ENCODE data around the gene CYP2D6.
"Not testable (repeated sequence)": the region's sequence is repeated elsewhere in the genome, so short reads cannot be mapped to it uniquely, and the experiment has no call there.

Gene CYP2D6

GRCh38 chr22:42131562-42131961, 952 bp upstream of the CYP2D6 start:
- no peak for DNase-seq

GRCh38 chr22:42130182-42130581, 428 bp downstream of the CYP2D6 start:
- not testable (repeated sequence) for DNase-seq

- peak; percentile 2 for DNase-seq
These were observed 1.6 kb downstream of the CYP2D6 start for GRCh38 chr22:42128776-42129694.

GRCh38 chr22:42128007-42128406, 2.6 kb downstream of the CYP2D6 start:
- DNase-seq = not testable (repeated sequence)

GRCh38 chr22:42127606-42128005, 3.0 kb downstream of the CYP2D6 start:
- no peak for DNase-seq

GRCh38 chr22:42123529-42123928, 7.1 kb downstream of the CYP2D6 start:
- not testable (repeated sequence) for DNase-seq

GRCh38 chr22:42120231-42121021, 10.2 kb downstream of the CYP2D6 start:
- not testable (repeated sequence) for DNase-seq

- no peak for DNase-seq
These were observed 13.7 kb downstream of the CYP2D6 start for GRCh38 chr22:42116848-42117424.

- DNase-seq = not testable (repeated sequence)
These were observed 15.2 kb downstream of the CYP2D6 start for GRCh38 chr22:42115420-42115830.

GRCh38 chr22:42114721-42115120, 15.9 kb downstream of the CYP2D6 start:
- no peak for DNase-seq

GRCh38 chr22:42112793-42113192, 17.8 kb downstream of the CYP2D6 start:
- not testable (repeated sequence) for DNase-seq

- DNase-seq = no peak
These were observed 18.8 kb downstream of the CYP2D6 start for GRCh38 chr22:42111798-42112197.

- DNase-seq = no peak
These were observed 21.8 kb downstream of the CYP2D6 start for GRCh38 chr22:42108848-42109247.

GRCh38 chr22:42104332-42104860, 26.2 kb downstream of the CYP2D6 start:
- DNase-seq = not testable (repeated sequence)

- no peak for DNase-seq
These were observed 29.4 kb downstream of the CYP2D6 start for GRCh38 chr22:42101199-42101598.

- DNase-seq = no peak
These were observed 39.2 kb downstream of the CYP2D6 start for GRCh38 chr22:42091455-42091782.

- DNase-seq = peak; percentile 95
These were observed 39.8 kb downstream of the CYP2D6 start, which contains the start of gene NDUFA6 for GRCh38 chr22:42090596-42091454. Gene NDUFA6, minus strand, starts transcription at chr22:42090772. Its CDS starts 28 bp downstream, at chr22:42090744.

- no peak for DNase-seq
These were observed 44.6 kb downstream of the CYP2D6 start for GRCh38 chr22:42086051-42086450.

GRCh38 chr22:42084874-42085273, 45.7 kb downstream of the CYP2D6 start:
- no peak for DNase-seq

GRCh38 chr22:42083119-42083518, 47.5 kb downstream of the CYP2D6 start:
- no peak for DNase-seq

- DNase-seq = no peak
These were observed 50.3 kb downstream of the CYP2D6 start for GRCh38 chr22:42080287-42080686.
